ENCODE data around the gene PAXX. TPM values are rescaled to one million over a fixed set of nuclear protein-coding genes. Genes with fewer than 3 reads are reported as not detected.

PAXX gene
- total and polyA plus RNA-seq, 2 donors (not counting 1 experiment from before 2014, with no cell fraction given), result 74.8 to 167 TPM

- POLR2A ChIA-PET, result no interaction called here
Observed at GRCh38 chr9:137015540-137015930, 23.3 kb downstream of the PAXX start.

GRCh38 chr9:137015976-137016375 lies 23.8 kb downstream of the PAXX start:
- Histone ChIP-seq H3K79me2 (ENCODE audit: control insufficient read depth, insufficient read depth, low read length) (no peaks in the 10 kb centered on the region), H3K9ac (ENCODE audit: low read length) (no peak overlapping the region), H3K36me3 (replicated peaks in 1 of 2; ENCODE audit: control extremely low read depth in 1 of 2, control insufficient read depth in 1 of 2, extremely low read depth in 1 of 2, insufficient read depth in 2 of 2, low read length in 1 of 2) (peaks cover 1 to 5% of the 10 kb centered on the region in 2 experiments), H3K27ac (ENCODE audit: low read length in 2 of 2) (no peak overlapping the region), H3K4me2 (replicated peaks; ENCODE audit: low read depth, low read length, poor library complexity, severe bottlenecking) (no peak overlapping the region), H2AFZ (ENCODE audit: insufficient read depth, low read depth, low read length, poor library complexity, severe bottlenecking) (no peak overlapping the region), H3K4me3 (ENCODE audit: control extremely low read depth in 1 of 5, extremely low read depth in 1 of 5, insufficient read depth in 1 of 5, low read depth in 2 of 5, low read length in 4 of 5) (no peak overlapping the region), H3K9me3 (ENCODE audit: control extremely low read depth in 1 of 3, control insufficient read depth in 2 of 3, insufficient read depth in 1 of 3, low read length in 2 of 3) (no peaks in the 10 kb centered on the region), H3K4me1 (ENCODE audit: control insufficient read depth in 2 of 2, insufficient read depth in 2 of 2, low read length in 2 of 2) (no peaks in the 10 kb centered on the region), H4K20me1 (ENCODE audit: control insufficient read depth, insufficient read depth, low read length, poor library complexity, severe bottlenecking) (no peaks in the 10 kb centered on the region), H3K27me3 (replicated peaks in 1 of 4; ENCODE audit: control extremely low read depth in 1 of 4, control insufficient read depth in 3 of 4, insufficient read depth in 4 of 4, low read length in 3 of 4) (no peaks in the 10 kb centered on the region)
- intact Hi-C loops (cut with micrococcal nuclease), result no loop called here
- CTCF ChIA-PET, result no interaction called here
- no peak overlapping the region for H3K27ac Mint-ChIP-seq
- H3K4me3 Mint-ChIP-seq, result no peak overlapping the region
- H3K9me3 Mint-ChIP-seq (ENCODE audit: insufficient read depth), result no peaks in the 10 kb centered on the region
- DNase-seq (no peak), ATAC-seq (ENCODE audit: low read depth) (no peak)
- TF ChIP-seq EZH2 (IDR thresholded peaks at IDR 0.05; ENCODE audit: borderline replicate concordance, insufficient read depth, low read depth, low read length, poor library complexity, severe bottlenecking), result no peak
- TF ChIP-seq CTCF (IDR thresholded peaks at IDR 0.05), result no peak
- POLR2A ChIA-PET, result no interaction called here
- no peaks in the 10 kb centered on the region for H3K4me1 Mint-ChIP-seq
- no peaks in the 10 kb centered on the region for H3K27me3 Mint-ChIP-seq
- 97% methylated on average over 21 of the region's 21 CpGs for WGBS (ENCODE audit: insufficient coverage)

More at GRCh38 chr9:137015540-137015930, 23.3 kb downstream of the PAXX start:
- Histone ChIP-seq H3K9ac (ENCODE audit: low read length) (no peak overlapping the region), H3K9me3 (ENCODE audit: control extremely low read depth in 1 of 3, control insufficient read depth in 2 of 3, insufficient read depth in 1 of 3, low read length in 2 of 3) (no peaks in the 10 kb centered on the region), H3K4me1 (ENCODE audit: control insufficient read depth in 2 of 2, insufficient read depth in 2 of 2, low read length in 2 of 2) (no peaks in the 10 kb centered on the region), H3K4me3 (ENCODE audit: control extremely low read depth in 1 of 5, extremely low read depth in 1 of 5, insufficient read depth in 1 of 5, low read depth in 2 of 5, low read length in 4 of 5) (no peak overlapping the region), H3K27ac (ENCODE audit: low read length in 2 of 2) (no peak overlapping the region), H3K79me2 (ENCODE audit: control insufficient read depth, insufficient read depth, low read length) (no peaks in the 10 kb centered on the region), H3K36me3 (replicated peaks in 1 of 2; ENCODE audit: control extremely low read depth in 1 of 2, control insufficient read depth in 1 of 2, extremely low read depth in 1 of 2, insufficient read depth in 2 of 2, low read length in 1 of 2) (peaks cover 1 to 5% of the 10 kb centered on the region in 2 experiments), H3K27me3 (replicated peaks in 1 of 4; ENCODE audit: control extremely low read depth in 1 of 4, control insufficient read depth in 3 of 4, insufficient read depth in 4 of 4, low read length in 3 of 4) (no peaks in the 10 kb centered on the region), H4K20me1 (ENCODE audit: control insufficient read depth, insufficient read depth, low read length, poor library complexity, severe bottlenecking) (no peaks in the 10 kb centered on the region), H2AFZ (ENCODE audit: insufficient read depth, low read depth, low read length, poor library complexity, severe bottlenecking) (no peak overlapping the region), H3K4me2 (replicated peaks; ENCODE audit: low read depth, low read length, poor library complexity, severe bottlenecking) (no peak overlapping the region)
- no peak for TF ChIP-seq EZH2 (IDR thresholded peaks at IDR 0.05; ENCODE audit: borderline replicate concordance, insufficient read depth, low read depth, low read length, poor library complexity, severe bottlenecking)
- TF ChIP-seq CTCF (IDR thresholded peaks at IDR 0.05), result no peak
- WGBS (ENCODE audit: insufficient coverage), result 100% methylated on average over 17 of the region's 25 CpGs
- intact Hi-C loops (cut with micrococcal nuclease), result no loop called here
- ATAC-seq (ENCODE audit: low read depth) (no peak), DNase-seq (no peak)
- H3K9me3 Mint-ChIP-seq (ENCODE audit: insufficient read depth), result no peaks in the 10 kb centered on the region
- CTCF ChIA-PET, result no interaction called here
- no peak overlapping the region for H3K27ac Mint-ChIP-seq
- H3K4me1 Mint-ChIP-seq, result no peaks in the 10 kb centered on the region
- no peaks in the 10 kb centered on the region for H3K27me3 Mint-ChIP-seq
- no peak overlapping the region for H3K4me3 Mint-ChIP-seq
